A673 (cell line): ENCODE data around the gene SOX6. TPM values are rescaled to one million over a fixed set of nuclear protein-coding genes. Genes with fewer than 3 reads are reported as not detected.

Experiments used
- BruUV-seq: library from RNA; stranded (reverse); fragments of 400-500 nt; replicated peaks from 2 replicates; lab custom pipeline; 2021; lab: Mats Ljungman, UMichigan
- CTCF ChIA-PET: fragments of 300-600 bp; sonication (Branson Sonifier 250); formaldehyde crosslinking; loops from one replicate; lab custom pipeline; 2022; ENCODE audit warnings: antibody characterized with exemption; lab: Charles Lee
- POLR2A ChIA-PET: fragments of 300-600 bp; sonication (Branson Sonifier 250); formaldehyde crosslinking; loops from one replicate; lab custom pipeline; 2022; ENCODE audit warnings: antibody characterized with exemption; ENCODE audit not compliant: low non-redundant PET; lab: Charles Lee
- DNase-seq: peaks from one replicate; pipeline ENCODE4 v3.0.0-alpha.2; 2015; ENCODE audit warnings: low spot score
- H3K27ac ChIP-seq: fragments of 200-600 bp; sonication (generic); 2 replicates; pipeline ENCODE4 v1.5.1; 2016; ENCODE audit warnings: mixed run types, low read depth, mild to moderate bottlenecking, mixed read lengths, antibody characterized with exemption, low read length; ENCODE audit not compliant: poor library complexity, severe bottlenecking
- H3K27me3 ChIP-seq: fragments of 200-600 bp; sonication (generic); replicated peaks from 2 replicates; pipeline ENCODE4 v1.6.1; 2017; ENCODE audit warnings: mixed run types, low read depth, mild to moderate bottlenecking, mixed read lengths, antibody characterized with exemption, low read length; ENCODE audit not compliant: insufficient read depth, poor library complexity
- H3K36me3 ChIP-seq: fragments of 200-600 bp; sonication (generic); 2 replicates; pipeline ENCODE4 v1.6.1; 2016; ENCODE audit warnings: mixed run types, mild to moderate bottlenecking, mixed read lengths, antibody characterized with exemption, low read length; ENCODE audit not compliant: insufficient read depth, poor library complexity, severe bottlenecking
- H3K4me1 ChIP-seq: fragments of 200-600 bp; sonication (generic); 2 replicates; pipeline ENCODE4 v1.6.1; 2017; ENCODE audit warnings: mixed run types, mild to moderate bottlenecking, mixed read lengths, antibody characterized with exemption, low read length; ENCODE audit not compliant: insufficient read depth, poor library complexity, severe bottlenecking
- H3K4me3 ChIP-seq: fragments of 200-600 bp; sonication (generic); 2 replicates; pipeline ENCODE4 v1.5.1; 2016; ENCODE audit warnings: low read depth, mixed run types, mild to moderate bottlenecking, mixed read lengths, low read length; ENCODE audit not compliant: poor library complexity, severe bottlenecking
- H3K9me3 ChIP-seq: fragments of 200-600 bp; sonication (generic); 2 replicates; pipeline ENCODE4 v1.6.1; 2016; ENCODE audit warnings: mixed run types, low read depth, mild to moderate bottlenecking, mixed read lengths, antibody characterized with exemption, low read length; ENCODE audit not compliant: poor library complexity, severe bottlenecking
- EZH2 ChIP-seq: fragments of 200-600 bp; sonication (generic); IDR thresholded peaks from 2 replicates; pipeline ENCODE4 v1.6.1; 2017; ENCODE audit warnings: borderline replicate concordance, low read depth, mild to moderate bottlenecking, mixed read lengths, antibody characterized with exemption, low read length; ENCODE audit not compliant: poor library complexity, severe bottlenecking
- intact Hi-C: fragments of 100-400 bp; cut with micrococcal nuclease; formaldehyde crosslinking; loops from one replicate; pipeline ENCODE4 v1.10.0; 2022; ENCODE audit not compliant: unreplicated experiment
- total RNA-seq: library from RNA; stranded (reverse); gene quantifications from 2 replicates; pipeline ENCODE4 v1.2.3, GENCODE V29; 2021
- TF ChIP-seq, protein P1 (sequence below): fragments of 300-800, 200-600 bp; sonication (generic); conservative IDR thresholded peaks from 2 replicates; pipeline ENCODE4 v1.5.1; 2017; ENCODE audit warnings: low read depth, mild to moderate bottlenecking, antibody characterized with exemption, low read length, moderate library complexity, mixed read lengths

Gene SOX6
- total RNA-seq, 1 experiment from 2014 or later: 27.5 TPM

GRCh38 chr11:15975742-15976141 is 380.6 kb downstream of the SOX6 start:
- DNase-seq: no peak
- BruUV-seq: no TSS peak
- no peak for TF ChIP-seq EZH2
- TF ChIP-seq, protein P1, sequence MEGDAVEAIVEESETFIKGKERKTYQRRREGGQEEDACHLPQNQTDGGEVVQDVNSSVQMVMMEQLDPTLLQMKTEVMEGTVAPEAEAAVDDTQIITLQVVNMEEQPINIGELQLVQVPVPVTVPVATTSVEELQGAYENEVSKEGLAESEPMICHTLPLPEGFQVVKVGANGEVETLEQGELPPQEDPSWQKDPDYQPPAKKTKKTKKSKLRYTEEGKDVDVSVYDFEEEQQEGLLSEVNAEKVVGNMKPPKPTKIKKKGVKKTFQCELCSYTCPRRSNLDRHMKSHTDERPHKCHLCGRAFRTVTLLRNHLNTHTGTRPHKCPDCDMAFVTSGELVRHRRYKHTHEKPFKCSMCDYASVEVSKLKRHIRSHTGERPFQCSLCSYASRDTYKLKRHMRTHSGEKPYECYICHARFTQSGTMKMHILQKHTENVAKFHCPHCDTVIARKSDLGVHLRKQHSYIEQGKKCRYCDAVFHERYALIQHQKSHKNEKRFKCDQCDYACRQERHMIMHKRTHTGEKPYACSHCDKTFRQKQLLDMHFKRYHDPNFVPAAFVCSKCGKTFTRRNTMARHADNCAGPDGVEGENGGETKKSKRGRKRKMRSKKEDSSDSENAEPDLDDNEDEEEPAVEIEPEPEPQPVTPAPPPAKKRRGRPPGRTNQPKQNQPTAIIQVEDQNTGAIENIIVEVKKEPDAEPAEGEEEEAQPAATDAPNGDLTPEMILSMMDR: no peak
- Histone ChIP-seq H3K27me3 (no peaks in the 10 kb centered on the region), H3K4me1 (peaks cover under 1% of the 10 kb centered on the region), H3K36me3 (no peaks in the 10 kb centered on the region), H3K9me3 (no peaks in the 10 kb centered on the region), H3K4me3 (no peak overlapping the region), H3K27ac (no peak overlapping the region)
- CTCF ChIA-PET: no interaction called here
- POLR2A ChIA-PET: no interaction called here
- intact Hi-C loops: no loop called here

DNA sequence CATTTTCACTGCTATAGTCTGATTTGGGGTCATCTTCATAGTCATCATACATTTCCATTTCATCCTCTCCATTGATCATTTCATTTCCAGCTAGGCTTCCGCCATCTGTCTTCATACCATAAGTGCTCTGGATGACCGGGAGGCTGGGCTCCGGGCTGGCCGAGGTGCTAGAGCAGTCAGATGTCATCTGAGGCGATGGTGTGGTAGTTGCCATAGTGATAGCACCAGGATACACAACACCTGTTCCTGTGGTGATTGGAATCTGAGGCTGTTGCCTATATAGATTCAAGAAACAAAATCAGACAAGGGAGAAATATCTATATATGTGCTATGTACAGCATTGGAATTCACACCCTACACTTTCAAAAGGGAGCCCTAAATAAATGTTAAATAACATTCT is 383.5 kb downstream of the SOX6 start:
- H3K4me3 ChIP-seq: no peak overlapping the region
- H3K36me3 ChIP-seq: no peaks in the 10 kb centered on the region
- no peaks in the 10 kb centered on the region for H3K27me3 ChIP-seq
- no peak overlapping the region for H3K27ac ChIP-seq
- ChIA-PET POLR2A (no interaction called here), CTCF (no interaction called here)
- no peak for DNase-seq
- BruUV-seq: no TSS peak
- peaks cover 29% of the 10 kb centered on the region for H3K4me1 ChIP-seq
- no peaks in the 10 kb centered on the region for H3K9me3 ChIP-seq
- intact Hi-C loops: no loop called here
- TF ChIP-seq, protein P1: no peak
- TF ChIP-seq EZH2: no peak

DNA sequence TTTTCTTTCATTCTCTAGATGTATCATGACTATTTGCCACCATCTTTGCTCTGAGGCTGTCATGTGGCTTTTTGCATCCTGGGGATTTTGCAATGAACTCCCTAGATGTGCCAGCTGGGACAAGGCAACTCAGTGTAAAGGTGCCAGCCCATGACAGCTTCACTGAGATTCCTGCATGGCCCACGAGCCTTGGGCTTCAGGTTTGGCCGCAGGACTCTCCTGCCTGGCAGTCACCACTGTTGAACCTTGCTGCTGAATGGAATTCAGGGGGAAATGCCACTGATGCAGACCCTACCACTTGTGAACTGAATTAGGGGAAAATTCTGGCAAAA is 385.2 kb downstream of the SOX6 start:
- no TSS peak for BruUV-seq
- H3K36me3 ChIP-seq: no peaks in the 10 kb centered on the region
- no peaks in the 10 kb centered on the region for H3K9me3 ChIP-seq
- H3K4me3 ChIP-seq: no peak overlapping the region
- CTCF ChIA-PET: no interaction called here
- H3K4me1 ChIP-seq: peaks cover 35% of the 10 kb centered on the region
- no peak overlapping the region for H3K27ac ChIP-seq
- intact Hi-C loops: no loop called here
- POLR2A ChIA-PET: no interaction called here
- no peaks in the 10 kb centered on the region for H3K27me3 ChIP-seq
- TF ChIP-seq, protein P1: no peak
- no peak for TF ChIP-seq EZH2
- no peak for DNase-seq
